ENCODE data around the gene ARHGEF33. TPM values are rescaled to one million over a fixed set of nuclear protein-coding genes. Genes with fewer than 3 reads are reported as not detected.

The ARHGEF33 gene
- total RNA-seq, 1 donor from 2014 or later, result 0.74 TPM

DNA sequence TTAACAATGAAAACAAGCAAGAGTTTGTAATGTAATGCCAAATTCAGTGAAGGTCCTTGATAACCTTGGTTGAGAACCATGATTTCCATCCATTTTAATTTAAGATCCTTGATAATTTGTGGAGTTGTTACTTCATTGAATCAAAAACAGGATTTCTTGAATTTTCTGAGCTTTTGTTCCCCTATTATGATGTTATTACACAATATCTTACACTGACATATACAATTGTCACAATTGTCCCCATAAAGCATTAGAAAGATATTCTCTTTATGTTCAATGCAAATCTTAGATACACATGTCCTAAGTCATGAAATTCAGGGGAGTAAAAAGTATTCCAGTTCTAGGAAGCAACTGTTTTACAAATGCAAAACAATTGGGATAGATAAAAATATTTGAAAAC lies 83.6 kb downstream of the ARHGEF33 start:
- no peaks in the 10 kb centered on the region for H3K9me3 ChIP-seq
- no peaks in the 10 kb centered on the region for H3K4me1 ChIP-seq
- no peak overlapping the region for H3K27ac ChIP-seq
- H3K27me3 ChIP-seq, result no peaks in the 10 kb centered on the region
- intact Hi-C loops (cut with DNase I), result no loop called here
- no peak overlapping the region for H3K4me3 ChIP-seq
- DNase-seq (ENCODE audit: extremely low spot score in 2 of 2), result no peak
- TF ChIP-seq POLR2A (IDR thresholded peaks at IDR 0.05) (no peak), POLR2AphosphoS5 (IDR thresholded peaks at IDR 0.05; ENCODE audit: insufficient read depth in 1 of 2, low read depth in 1 of 2) (no peak), CTCF (IDR thresholded peaks at IDR 0.05) (no peak)
- H3K36me3 ChIP-seq, result no peaks in the 10 kb centered on the region

DNA sequence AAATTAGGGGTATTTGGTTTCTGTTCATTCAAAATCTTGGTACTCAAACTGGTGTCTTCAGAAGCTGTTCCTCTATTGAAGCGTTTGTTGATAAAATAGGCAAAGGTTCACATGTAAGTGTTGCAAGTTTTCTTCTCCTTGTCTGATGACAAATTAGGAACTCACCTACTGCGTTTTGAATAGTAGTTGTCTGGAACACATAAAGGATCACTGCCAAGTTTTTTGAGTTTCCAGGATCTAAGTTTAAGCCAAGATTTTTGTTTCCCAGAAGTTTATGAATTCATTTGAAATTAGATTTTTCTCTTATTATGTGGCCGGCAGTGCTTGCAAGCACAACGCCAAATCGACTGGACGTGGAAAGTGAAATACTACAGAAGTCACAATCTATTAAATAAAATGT lies 85.4 kb downstream of the ARHGEF33 start:
- H3K27me3 ChIP-seq, result no peaks in the 10 kb centered on the region
- TF ChIP-seq POLR2A (IDR thresholded peaks at IDR 0.05), result no peak
- no peak for TF ChIP-seq CTCF (IDR thresholded peaks at IDR 0.05)
- no peak for TF ChIP-seq POLR2AphosphoS5 (IDR thresholded peaks at IDR 0.05; ENCODE audit: insufficient read depth in 1 of 2, low read depth in 1 of 2)
- H3K9me3 ChIP-seq, result no peaks in the 10 kb centered on the region
- H3K4me3 ChIP-seq, result no peak overlapping the region
- H3K27ac ChIP-seq, result no peak overlapping the region
- intact Hi-C loops (cut with DNase I), result no loop called here
- DNase-seq (ENCODE audit: extremely low spot score in 2 of 2), result no peak
- H3K36me3 ChIP-seq, result no peaks in the 10 kb centered on the region
- no peaks in the 10 kb centered on the region for H3K4me1 ChIP-seq

GRCh38 chr2:38977047-38977446 lies 87.4 kb downstream of the ARHGEF33 start:
- no peaks in the 10 kb centered on the region for H3K36me3 ChIP-seq
- intact Hi-C loops (cut with DNase I), result no loop called here
- no peaks in the 10 kb centered on the region for H3K4me1 ChIP-seq
- DNase-seq (ENCODE audit: extremely low spot score in 2 of 2), result no peak
- no peak overlapping the region for H3K4me3 ChIP-seq
- H3K27me3 ChIP-seq, result no peaks in the 10 kb centered on the region
- H3K27ac ChIP-seq, result no peak overlapping the region
- H3K9me3 ChIP-seq, result no peaks in the 10 kb centered on the region
- TF ChIP-seq CTCF (IDR thresholded peaks at IDR 0.05) (no peak), POLR2A (IDR thresholded peaks at IDR 0.05) (no peak), POLR2AphosphoS5 (IDR thresholded peaks at IDR 0.05; ENCODE audit: insufficient read depth in 1 of 2, low read depth in 1 of 2) (no peak)

GRCh38 chr2:38978296-38978903 lies 88.7 kb downstream of the ARHGEF33 start:
- Histone ChIP-seq H3K27me3 (no peaks in the 10 kb centered on the region), H3K4me1 (no peaks in the 10 kb centered on the region), H3K36me3 (no peaks in the 10 kb centered on the region), H3K4me3 (no peak overlapping the region), H3K27ac (no peak overlapping the region), H3K9me3 (no peaks in the 10 kb centered on the region)
- intact Hi-C loops (cut with DNase I), result no loop called here
- TF ChIP-seq CTCF (IDR thresholded peaks at IDR 0.05), result no peak
- TF ChIP-seq POLR2AphosphoS5 (IDR thresholded peaks at IDR 0.05; ENCODE audit: insufficient read depth in 1 of 2, low read depth in 1 of 2), result no peak
- TF ChIP-seq POLR2A (IDR thresholded peaks at IDR 0.05), result no peak
- DNase-seq (ENCODE audit: extremely low spot score in 2 of 2), result no peak

GRCh38 chr2:38978908-38979307 lies 89.2 kb downstream of the ARHGEF33 start:
- H3K4me3 ChIP-seq, result no peak overlapping the region
- no peak for TF ChIP-seq POLR2A (IDR thresholded peaks at IDR 0.05)
- no peak for TF ChIP-seq POLR2AphosphoS5 (IDR thresholded peaks at IDR 0.05; ENCODE audit: insufficient read depth in 1 of 2, low read depth in 1 of 2)
- no peak for TF ChIP-seq CTCF (IDR thresholded peaks at IDR 0.05)
- H3K4me1 ChIP-seq, result no peaks in the 10 kb centered on the region
- no peak for DNase-seq (ENCODE audit: extremely low spot score in 2 of 2)
- no peaks in the 10 kb centered on the region for H3K36me3 ChIP-seq
- intact Hi-C loops (cut with DNase I), result no loop called here
- H3K9me3 ChIP-seq, result no peaks in the 10 kb centered on the region
- H3K27me3 ChIP-seq, result no peaks in the 10 kb centered on the region
- no peak overlapping the region for H3K27ac ChIP-seq
